NCI-H345 treated with DMSO at 0.1 percent for 48 hours (cell line): Measurements from ENCODE around the gene SEC14L1.

Source experiments
- DNase-seq: peaks from one replicate; lab custom pipeline; 2025; ENCODE audit not compliant: unreplicated experiment; lab: John Stamatoyannopoulos, UW

SEC14L1 gene

GRCh38 chr17:77211681-77212080 lies 70.9 kb downstream of the SEC14L1 start:
- no peak for DNase-seq

GRCh38 chr17:77212081-77212832 lies 71.5 kb downstream of the SEC14L1 start:
- no peak for DNase-seq

- no peak for DNase-seq
Measured at GRCh38 chr17:77212833-77213777, 72.3 kb downstream of the SEC14L1 start.

GRCh38 chr17:77213778-77214132 lies 73.0 kb downstream of the SEC14L1 start:
- no peak for DNase-seq

- no peak for DNase-seq
Measured at GRCh38 chr17:77214328-77214727, 73.6 kb downstream of the SEC14L1 start.

- DNase-seq: no peak
Measured at GRCh38 chr17:77214743-77215142, 74.0 kb downstream of the SEC14L1 start.

GRCh38 chr17:77215281-77215680 lies 74.5 kb downstream of the SEC14L1 start:
- DNase-seq: no peak

- DNase-seq: no peak
Measured at GRCh38 chr17:77216486-77216885, 75.7 kb downstream of the SEC14L1 start.

GRCh38 chr17:77217123-77217522 lies 76.4 kb downstream of the SEC14L1 start:
- DNase-seq: no peak

- DNase-seq: no peak
Measured at GRCh38 chr17:77217566-77217965, 76.8 kb downstream of the SEC14L1 start.

GRCh38 chr17:77218902-77219301 lies 78.1 kb downstream of the SEC14L1 start:
- DNase-seq: no peak

GRCh38 chr17:77222356-77222755 lies 81.6 kb downstream of the SEC14L1 start:
- no peak for DNase-seq

- DNase-seq: no peak
Measured at GRCh38 chr17:77223642-77224420, 83.1 kb downstream of the SEC14L1 start.

GRCh38 chr17:77225265-77225664 lies 84.5 kb downstream of the SEC14L1 start:
- no peak for DNase-seq

- DNase-seq: no peak
Measured at GRCh38 chr17:77227461-77228240, 86.9 kb downstream of the SEC14L1 start.

- DNase-seq: no peak
Measured at GRCh38 chr17:77228241-77228752, 87.5 kb downstream of the SEC14L1 start.

- no peak for DNase-seq
Measured at GRCh38 chr17:77228816-77229215, 88.0 kb downstream of the SEC14L1 start.

- no peak for DNase-seq
Measured at GRCh38 chr17:77229786-77230435, 89.1 kb downstream of the SEC14L1 start.

GRCh38 chr17:77230436-77230830 lies 89.7 kb downstream of the SEC14L1 start:
- no peak for DNase-seq
